Measurements from ENCODE around the gene ADAM15. TPM values are rescaled to one million over a fixed set of nuclear protein-coding genes. Genes with fewer than 3 reads are reported as not detected.

Gene ADAM15
- total RNA-seq, 2 donors from 2014 or later: 30.3 to 33.8 TPM

DNA sequence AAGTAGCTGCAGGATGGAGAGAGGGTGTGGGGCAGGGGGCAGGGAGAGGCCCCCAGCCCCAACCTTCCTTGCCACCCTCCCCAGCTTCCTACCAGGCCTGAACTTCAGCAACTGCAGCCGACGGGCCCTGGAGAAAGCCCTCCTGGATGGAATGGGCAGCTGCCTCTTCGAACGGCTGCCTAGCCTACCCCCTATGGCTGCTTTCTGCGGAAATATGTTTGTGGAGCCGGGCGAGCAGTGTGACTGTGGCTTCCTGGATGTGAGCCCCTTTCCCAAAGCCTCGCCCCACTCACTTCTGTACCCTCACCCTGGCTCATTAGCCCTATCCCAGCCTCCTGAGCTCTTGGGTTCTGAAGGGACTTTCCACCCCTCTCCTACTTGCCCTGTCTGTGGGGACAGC is 6.0 kb downstream of the ADAM15 start:
- DNase-seq (no peak), ATAC-seq (no peak)
- Mint-ChIP-seq H3K27ac (no peak overlapping the region), H3K36me3 (ENCODE audit: low read depth) (no peaks in the 10 kb centered on the region), H3K27me3 (no peaks in the 10 kb centered on the region), H3K4me3 (no peak overlapping the region), H3K4me1 (peaks cover 17% of the 10 kb centered on the region)
- no peaks in the 10 kb centered on the region for H3K9me3 ChIP-seq (ENCODE audit: control insufficient read depth, low read length, poor library complexity, severe bottlenecking)

DNA sequence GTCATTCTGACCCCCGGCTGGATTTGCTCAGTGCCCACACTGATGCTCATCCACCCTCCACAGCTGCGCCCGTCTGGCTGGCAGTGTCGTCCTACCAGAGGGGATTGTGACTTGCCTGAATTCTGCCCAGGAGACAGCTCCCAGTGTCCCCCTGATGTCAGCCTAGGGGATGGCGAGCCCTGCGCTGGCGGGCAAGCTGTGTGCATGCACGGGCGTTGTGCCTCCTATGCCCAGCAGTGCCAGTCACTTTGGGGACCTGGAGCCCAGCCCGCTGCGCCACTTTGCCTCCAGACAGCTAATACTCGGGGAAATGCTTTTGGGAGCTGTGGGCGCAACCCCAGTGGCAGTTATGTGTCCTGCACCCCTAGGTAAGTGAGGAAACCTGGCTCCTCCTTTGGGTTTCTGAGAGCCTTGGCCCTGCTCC is 6.7 kb downstream of the ADAM15 start:
- Mint-ChIP-seq H3K27ac (no peak overlapping the region), H3K4me3 (no peak overlapping the region), H3K4me1 (peaks cover 12% of the 10 kb centered on the region), H3K36me3 (ENCODE audit: low read depth) (no peaks in the 10 kb centered on the region), H3K27me3 (no peaks in the 10 kb centered on the region)
- DNase-seq (no peak), ATAC-seq (no peak)
- H3K9me3 ChIP-seq (ENCODE audit: control insufficient read depth, low read length, poor library complexity, severe bottlenecking): no peaks in the 10 kb centered on the region

DNA sequence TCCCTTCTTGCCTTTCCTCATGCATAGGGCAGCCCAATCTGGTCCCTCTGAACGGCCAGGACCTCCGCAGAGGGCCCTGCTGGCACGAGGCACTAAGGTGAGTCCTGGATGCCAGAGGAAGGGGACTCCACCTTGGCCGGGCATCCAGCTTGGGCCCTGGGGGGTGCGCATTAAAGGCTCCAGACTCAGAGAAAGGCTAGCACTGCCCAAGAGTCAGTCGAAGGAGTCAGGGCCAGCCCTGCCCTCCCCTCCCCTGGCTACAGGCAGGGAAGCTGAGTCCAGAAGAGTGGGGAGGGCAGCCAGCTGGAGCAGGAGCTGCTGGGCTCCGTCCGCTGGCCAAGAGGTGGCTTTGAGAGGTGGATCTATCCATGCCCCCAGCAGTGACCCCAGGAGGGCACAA is 9.6 kb downstream of the ADAM15 start:
- no peak overlapping the region for H3K27ac Mint-ChIP-seq
- H3K4me3 Mint-ChIP-seq: no peak overlapping the region
- H3K4me1 Mint-ChIP-seq: peaks cover 16% of the 10 kb centered on the region
- H3K27me3 Mint-ChIP-seq: no peaks in the 10 kb centered on the region
- no peak for DNase-seq
- ATAC-seq: no peak
- no peaks in the 10 kb centered on the region for H3K36me3 Mint-ChIP-seq (ENCODE audit: low read depth)
- H3K9me3 ChIP-seq (ENCODE audit: control insufficient read depth, low read length, poor library complexity, severe bottlenecking): no peaks in the 10 kb centered on the region

DNA sequence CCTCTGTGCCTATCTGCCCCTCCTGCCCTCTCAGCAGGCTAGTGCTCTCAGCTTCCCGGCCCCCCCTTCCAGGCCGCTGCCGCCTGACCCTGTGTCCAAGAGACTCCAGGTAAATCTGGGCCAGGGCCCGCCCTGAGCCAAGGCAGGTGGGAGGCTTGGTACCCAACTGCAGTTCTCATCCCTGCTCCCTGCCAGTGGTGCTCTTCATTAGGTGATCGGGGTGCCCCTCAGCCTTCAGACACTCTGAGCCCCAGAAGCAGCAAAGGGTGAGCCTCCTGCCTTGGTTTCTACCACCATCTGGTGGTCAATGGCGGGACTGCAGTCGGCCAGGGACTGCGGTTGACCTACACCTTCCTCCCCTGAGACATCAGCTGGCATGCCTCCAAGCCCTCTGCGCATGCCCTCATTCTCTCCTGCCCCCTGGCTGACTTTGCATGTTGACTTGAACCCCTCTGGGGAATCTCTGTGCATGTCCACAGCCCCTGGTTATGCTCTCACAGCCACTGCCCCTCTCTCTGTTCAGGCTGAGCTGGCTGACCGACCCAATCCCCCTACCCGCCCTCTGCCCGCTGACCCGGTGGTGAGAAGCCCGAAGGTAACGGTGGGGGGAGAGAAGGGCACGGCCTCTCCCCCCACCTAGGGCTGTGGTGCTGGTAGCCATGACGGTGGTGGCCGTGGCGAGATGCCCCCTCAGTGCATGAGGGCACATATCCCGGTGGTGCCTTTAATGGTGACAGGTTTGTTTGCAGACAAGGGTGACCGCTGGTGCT is 10.4 kb downstream of the ADAM15 start:
- peaks cover 19% of the 10 kb centered on the region for H3K4me1 Mint-ChIP-seq
- no peaks in the 10 kb centered on the region for H3K27me3 Mint-ChIP-seq
- H3K27ac Mint-ChIP-seq: no peak overlapping the region
- H3K4me3 Mint-ChIP-seq: peak overlapping the region; percentile 39
- DNase-seq: peak; percentile 88 to 99 (median 88)
- H3K36me3 Mint-ChIP-seq (ENCODE audit: low read depth): no peaks in the 10 kb centered on the region
- peak; percentile 67 for ATAC-seq
- H3K9me3 ChIP-seq (ENCODE audit: control insufficient read depth, low read length, poor library complexity, severe bottlenecking): no peaks in the 10 kb centered on the region

DNA sequence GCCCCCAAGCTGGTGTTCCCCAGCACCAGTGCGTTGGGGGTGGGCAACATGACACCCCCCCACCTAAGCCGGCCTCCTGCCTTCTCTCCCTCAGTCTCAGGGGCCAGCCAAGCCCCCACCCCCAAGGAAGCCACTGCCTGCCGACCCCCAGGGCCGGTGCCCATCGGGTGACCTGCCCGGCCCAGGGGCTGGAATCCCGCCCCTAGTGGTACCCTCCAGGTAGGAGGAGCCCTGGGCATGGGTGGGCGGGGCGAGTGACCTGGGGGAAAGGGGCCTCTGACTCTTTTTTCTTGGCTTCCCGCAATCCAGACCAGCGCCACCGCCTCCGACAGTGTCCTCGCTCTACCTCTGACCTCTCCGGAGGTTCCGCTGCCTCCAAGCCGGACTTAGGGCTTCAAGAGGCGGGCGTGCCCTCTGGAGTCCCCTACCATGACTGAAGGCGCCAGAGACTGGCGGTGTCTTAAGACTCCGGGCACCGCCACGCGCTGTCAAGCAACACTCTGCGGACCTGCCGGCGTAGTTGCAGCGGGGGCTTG is 11.1 kb downstream of the ADAM15 start:
- peak overlapping the region; percentile 97 for H3K4me3 Mint-ChIP-seq
- peaks cover 4% of the 10 kb centered on the region for H3K36me3 Mint-ChIP-seq (ENCODE audit: low read depth)
- no peaks in the 10 kb centered on the region for H3K9me3 ChIP-seq (ENCODE audit: control insufficient read depth, low read length, poor library complexity, severe bottlenecking)
- DNase-seq: no peak
- ATAC-seq: no peak
- H3K27me3 Mint-ChIP-seq: no peaks in the 10 kb centered on the region
- H3K4me1 Mint-ChIP-seq: peaks cover 24% of the 10 kb centered on the region
- no peak overlapping the region for H3K27ac Mint-ChIP-seq

DNA sequence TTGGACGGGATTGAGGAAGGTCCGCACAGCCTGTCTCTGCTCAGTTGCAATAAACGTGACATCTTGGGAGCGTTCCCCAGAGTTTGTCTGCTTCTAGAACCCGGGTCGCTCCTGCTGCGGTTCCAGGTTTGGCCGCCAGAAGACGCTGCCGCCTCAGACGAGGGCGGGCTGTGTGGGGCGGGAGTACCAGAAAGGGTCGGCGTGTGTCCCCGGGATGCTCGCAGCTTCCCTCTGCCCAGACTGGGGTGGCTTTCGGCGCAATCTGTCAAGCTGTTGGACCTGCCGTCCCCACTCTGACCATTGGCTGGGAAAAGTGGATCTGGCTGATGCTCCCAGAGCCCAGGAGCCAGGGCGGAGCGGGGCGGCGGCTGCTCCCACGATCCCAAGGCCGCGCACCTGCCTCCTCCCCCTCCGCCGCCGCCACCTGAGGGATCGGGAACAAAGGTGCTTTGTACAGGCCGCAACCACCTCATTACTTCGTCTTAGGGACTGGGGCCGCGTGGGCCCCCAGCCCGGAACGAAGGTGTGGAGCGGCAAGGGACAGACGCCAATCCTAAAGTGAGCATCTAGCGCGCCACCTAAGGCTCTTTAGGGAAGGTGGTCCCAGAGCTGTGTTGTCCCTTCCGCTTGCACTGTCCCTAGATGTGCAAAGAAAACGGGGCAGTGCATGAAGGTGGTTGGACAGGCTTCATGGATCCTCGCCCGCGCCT is 11.7 kb downstream of the ADAM15 start:
- ATAC-seq: peak; percentile 41
- H3K27me3 Mint-ChIP-seq: no peaks in the 10 kb centered on the region
- H3K4me3 Mint-ChIP-seq: peak overlapping the region; percentile 97
- H3K9me3 ChIP-seq (ENCODE audit: control insufficient read depth, low read length, poor library complexity, severe bottlenecking): no peaks in the 10 kb centered on the region
- peaks cover 4% of the 10 kb centered on the region for H3K36me3 Mint-ChIP-seq (ENCODE audit: low read depth)
- peak overlapping the region; percentile 81 for H3K27ac Mint-ChIP-seq
- peaks cover 24% of the 10 kb centered on the region for H3K4me1 Mint-ChIP-seq
- DNase-seq: peak; percentile 48 to 68 (median 53)

DNA sequence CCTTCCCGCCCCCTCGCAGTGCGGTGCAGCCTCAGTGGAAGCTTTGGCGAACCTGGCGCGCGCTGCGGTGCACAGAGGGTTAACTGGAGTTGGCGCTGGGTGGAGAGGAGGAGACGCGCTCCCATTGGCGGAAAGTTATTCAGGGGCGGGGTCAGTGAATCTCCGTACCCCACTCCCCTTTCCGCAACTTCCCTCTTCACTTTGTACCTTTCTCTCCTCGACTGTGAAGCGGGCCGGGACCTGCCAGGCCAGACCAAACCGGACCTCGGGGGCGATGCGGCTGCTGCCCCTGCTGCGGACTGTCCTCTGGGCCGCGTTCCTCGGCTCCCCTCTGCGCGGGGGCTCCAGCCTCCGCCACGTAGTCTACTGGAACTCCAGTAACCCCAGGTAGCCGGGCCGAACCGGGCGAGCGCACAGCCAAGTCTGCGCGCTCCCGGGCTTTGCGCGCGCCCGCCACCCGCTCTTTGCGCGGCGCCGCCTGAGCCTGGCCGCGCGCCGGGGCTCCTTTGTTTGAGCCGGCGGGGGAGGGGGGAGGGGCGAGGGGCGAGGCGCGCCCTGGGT is 12.5 kb downstream of the ADAM15 start, which contains the start of gene EFNA4:
Gene EFNA4 (plus strand): TSS at position 191 of the 561 bp plus-strand sequence. CDS start 84 bp downstream, at position 275.
- no peaks in the 10 kb centered on the region for H3K9me3 ChIP-seq (ENCODE audit: control insufficient read depth, low read length, poor library complexity, severe bottlenecking)
- peak within 1 kb of the TSS; percentile 81 for H3K27ac Mint-ChIP-seq
- H3K4me1 Mint-ChIP-seq: peaks cover 27% of the 10 kb centered on the region
- peak; percentile 88 for ATAC-seq
- DNase-seq: peak; percentile 66 to 75 (median 72)
- peak within 1 kb of the TSS; percentile 98 for H3K4me3 Mint-ChIP-seq
- H3K27me3 Mint-ChIP-seq: no peaks in the 10 kb centered on the region
- peaks cover 7% of the 10 kb centered on the region for H3K36me3 Mint-ChIP-seq (ENCODE audit: low read depth)

DNA sequence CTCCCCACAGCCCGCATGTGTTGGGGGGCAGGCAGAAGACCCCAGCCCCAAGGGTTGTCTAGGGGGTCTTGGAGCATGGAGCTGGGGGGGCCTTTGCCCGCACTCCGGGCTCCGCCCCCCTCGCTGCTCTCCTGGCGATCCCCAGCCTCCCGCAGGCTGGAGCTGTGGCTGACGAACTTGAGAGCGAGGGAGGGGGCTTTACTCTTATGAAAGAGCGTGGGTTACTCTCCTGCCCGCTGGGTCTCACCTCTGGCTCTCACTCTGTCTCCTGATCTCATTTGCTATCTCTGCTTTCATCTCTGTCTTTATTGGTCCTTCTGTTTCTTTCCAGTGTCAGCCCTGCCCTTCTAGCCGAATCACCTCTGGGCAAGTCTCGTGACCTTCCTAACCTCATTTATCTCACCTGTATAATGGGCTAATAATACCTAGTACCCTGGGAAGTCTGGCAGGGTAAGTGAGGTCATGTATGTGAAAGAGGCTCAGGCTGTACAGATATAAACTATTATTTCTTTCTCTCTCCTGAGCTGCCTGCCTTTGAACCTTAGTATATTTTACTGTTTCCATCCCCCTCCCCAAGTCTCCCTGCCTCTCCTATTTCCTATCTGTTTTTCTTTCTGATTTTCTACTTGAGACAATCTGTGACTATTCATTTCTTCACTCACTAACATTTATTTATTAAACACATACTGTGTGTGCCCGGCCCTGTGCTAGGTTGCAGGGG is 13.2 kb downstream of the ADAM15 start:
- peak overlapping the region; percentile 98 for H3K4me3 Mint-ChIP-seq
- peak; percentile 12 for ATAC-seq
- peak overlapping the region; percentile 81 for H3K27ac Mint-ChIP-seq
- no peaks in the 10 kb centered on the region for H3K27me3 Mint-ChIP-seq
- no peak for DNase-seq
- H3K4me1 Mint-ChIP-seq: peaks cover 27% of the 10 kb centered on the region
- peaks cover 7% of the 10 kb centered on the region for H3K36me3 Mint-ChIP-seq (ENCODE audit: low read depth)
- H3K9me3 ChIP-seq (ENCODE audit: control insufficient read depth, low read length, poor library complexity, severe bottlenecking): no peaks in the 10 kb centered on the region

DNA sequence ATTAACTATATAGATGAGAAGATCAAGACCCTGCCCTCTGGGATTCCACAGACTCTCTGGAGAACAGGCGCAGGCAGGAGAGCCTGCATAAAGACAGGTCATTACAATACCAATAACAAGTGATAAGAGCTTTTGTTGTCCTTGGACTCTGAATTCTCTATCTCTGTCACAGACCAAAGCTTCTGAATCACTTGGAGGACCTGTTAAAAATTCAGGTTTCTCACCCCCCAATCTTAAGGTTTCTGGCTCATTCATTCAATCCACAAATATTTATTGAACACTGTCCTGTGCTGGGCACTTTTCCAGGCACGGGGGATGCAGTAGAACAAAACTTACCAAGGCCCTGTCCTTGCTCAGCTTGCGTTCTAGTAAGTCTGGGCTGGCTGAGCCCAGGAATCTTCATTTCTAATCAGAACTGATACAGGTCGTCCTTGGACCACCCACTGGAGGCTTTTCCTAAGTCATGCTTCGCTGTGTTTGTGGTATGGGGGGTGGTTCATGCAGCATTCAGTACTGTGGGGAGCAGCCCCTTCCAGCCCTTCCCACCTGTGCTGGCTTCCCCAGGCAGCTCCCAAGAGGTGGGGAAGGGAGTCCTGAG is 13.8 kb downstream of the ADAM15 start:
- peak overlapping the region; percentile 81 for H3K27ac Mint-ChIP-seq
- no peak for ATAC-seq
- peaks cover 7% of the 10 kb centered on the region for H3K36me3 Mint-ChIP-seq (ENCODE audit: low read depth)
- no peaks in the 10 kb centered on the region for H3K27me3 Mint-ChIP-seq
- H3K9me3 ChIP-seq (ENCODE audit: control insufficient read depth, low read length, poor library complexity, severe bottlenecking): no peaks in the 10 kb centered on the region
- H3K4me3 Mint-ChIP-seq: peak overlapping the region; percentile 98
- no peak for DNase-seq
- H3K4me1 Mint-ChIP-seq: peaks cover 27% of the 10 kb centered on the region

DNA sequence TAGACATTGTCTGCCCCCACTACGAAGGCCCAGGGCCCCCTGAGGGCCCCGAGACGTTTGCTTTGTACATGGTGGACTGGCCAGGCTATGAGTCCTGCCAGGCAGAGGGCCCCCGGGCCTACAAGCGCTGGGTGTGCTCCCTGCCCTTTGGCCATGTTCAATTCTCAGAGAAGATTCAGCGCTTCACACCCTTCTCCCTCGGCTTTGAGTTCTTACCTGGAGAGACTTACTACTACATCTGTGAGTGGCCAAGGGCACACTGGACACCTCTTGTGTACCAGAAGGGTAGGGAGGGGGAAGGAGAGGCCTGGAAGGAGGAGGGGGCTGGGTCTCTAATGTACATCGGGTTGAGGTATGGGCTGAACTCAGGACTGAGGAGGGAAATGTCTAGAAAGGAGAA is 15.7 kb downstream of the ADAM15 start:
- no peaks in the 10 kb centered on the region for H3K9me3 ChIP-seq (ENCODE audit: control insufficient read depth, low read length, poor library complexity, severe bottlenecking)
- DNase-seq: no peak
- H3K4me3 Mint-ChIP-seq: no peak overlapping the region
- no peak for ATAC-seq
- H3K27me3 Mint-ChIP-seq: no peaks in the 10 kb centered on the region
- H3K4me1 Mint-ChIP-seq: peaks cover 29% of the 10 kb centered on the region
- peaks cover 7% of the 10 kb centered on the region for H3K36me3 Mint-ChIP-seq (ENCODE audit: low read depth)
- H3K27ac Mint-ChIP-seq: no peak overlapping the region

DNA sequence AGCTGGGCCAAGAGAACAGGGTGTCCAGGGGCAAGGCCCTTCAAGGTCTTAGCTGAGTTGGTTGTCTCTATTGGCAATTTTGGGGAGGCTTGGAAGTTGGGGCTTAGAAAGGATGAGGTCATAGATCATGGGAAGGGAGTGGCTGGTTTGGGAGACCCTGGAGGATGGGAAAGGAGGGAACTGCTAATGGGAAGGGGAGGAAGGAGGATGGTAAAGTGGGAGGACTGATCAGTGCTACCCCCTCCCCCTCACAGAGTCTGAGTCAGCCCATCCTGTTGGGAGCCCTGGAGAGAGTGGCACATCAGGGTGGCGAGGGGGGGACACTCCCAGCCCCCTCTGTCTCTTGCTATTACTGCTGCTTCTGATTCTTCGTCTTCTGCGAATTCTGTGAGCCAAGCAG is 17.5 kb downstream of the ADAM15 start:
- no peaks in the 10 kb centered on the region for H3K9me3 ChIP-seq (ENCODE audit: control insufficient read depth, low read length, poor library complexity, severe bottlenecking)
- DNase-seq (no peak), ATAC-seq (no peak)
- peak overlapping the region; percentile 12 for H3K4me3 Mint-ChIP-seq
- peaks cover 39% of the 10 kb centered on the region for H3K4me1 Mint-ChIP-seq
- H3K36me3 Mint-ChIP-seq (ENCODE audit: low read depth): peaks cover 7% of the 10 kb centered on the region
- no peaks in the 10 kb centered on the region for H3K27me3 Mint-ChIP-seq
- no peak overlapping the region for H3K27ac Mint-ChIP-seq

DNA sequence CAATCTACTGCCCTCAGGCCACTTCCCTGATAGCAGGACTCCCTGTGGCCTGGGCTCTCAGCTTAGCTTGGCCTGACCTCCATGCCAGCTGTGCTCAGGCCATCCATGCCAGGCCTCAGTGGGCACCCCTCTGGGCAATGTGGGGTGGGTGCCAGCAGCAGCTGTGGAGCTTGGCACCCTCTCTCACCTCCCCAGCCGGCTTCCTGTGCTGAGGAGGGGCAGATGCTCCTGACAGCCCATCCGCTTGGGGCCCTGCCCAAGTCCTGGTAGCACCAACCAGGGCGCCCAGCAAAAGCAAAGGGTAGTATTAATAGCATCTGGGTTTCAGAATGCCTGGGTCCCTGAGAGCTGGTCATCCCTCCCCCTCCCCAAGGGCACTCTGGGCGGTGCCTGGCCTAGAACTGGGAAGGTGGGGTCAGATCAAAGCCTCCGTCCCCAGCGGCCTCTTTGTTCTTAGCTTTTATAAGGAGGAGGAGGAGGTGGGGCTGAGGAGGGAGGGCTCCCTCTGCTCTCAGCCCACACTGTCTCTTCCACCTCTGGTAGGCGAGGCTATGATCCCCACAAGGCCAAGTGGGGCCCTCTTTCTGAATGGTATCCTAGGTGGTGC is 18.5 kb downstream of the ADAM15 start:
- DNase-seq: no peak
- no peaks in the 10 kb centered on the region for H3K27me3 Mint-ChIP-seq
- no peak for ATAC-seq
- peaks cover 37% of the 10 kb centered on the region for H3K4me1 Mint-ChIP-seq
- no peaks in the 10 kb centered on the region for H3K9me3 ChIP-seq (ENCODE audit: control insufficient read depth, low read length, poor library complexity, severe bottlenecking)
- no peak overlapping the region for H3K27ac Mint-ChIP-seq
- H3K36me3 Mint-ChIP-seq (ENCODE audit: low read depth): peaks cover 7% of the 10 kb centered on the region
- no peak overlapping the region for H3K4me3 Mint-ChIP-seq

All from T-helper 17 cell (primary cell).